ENCODE results near the gene MSANTD4.
"Not testable (repeated sequence)": the region's sequence is repeated elsewhere in the genome, so short reads cannot be mapped to it uniquely, and the experiment has no call there.

MSANTD4 gene

DNA sequence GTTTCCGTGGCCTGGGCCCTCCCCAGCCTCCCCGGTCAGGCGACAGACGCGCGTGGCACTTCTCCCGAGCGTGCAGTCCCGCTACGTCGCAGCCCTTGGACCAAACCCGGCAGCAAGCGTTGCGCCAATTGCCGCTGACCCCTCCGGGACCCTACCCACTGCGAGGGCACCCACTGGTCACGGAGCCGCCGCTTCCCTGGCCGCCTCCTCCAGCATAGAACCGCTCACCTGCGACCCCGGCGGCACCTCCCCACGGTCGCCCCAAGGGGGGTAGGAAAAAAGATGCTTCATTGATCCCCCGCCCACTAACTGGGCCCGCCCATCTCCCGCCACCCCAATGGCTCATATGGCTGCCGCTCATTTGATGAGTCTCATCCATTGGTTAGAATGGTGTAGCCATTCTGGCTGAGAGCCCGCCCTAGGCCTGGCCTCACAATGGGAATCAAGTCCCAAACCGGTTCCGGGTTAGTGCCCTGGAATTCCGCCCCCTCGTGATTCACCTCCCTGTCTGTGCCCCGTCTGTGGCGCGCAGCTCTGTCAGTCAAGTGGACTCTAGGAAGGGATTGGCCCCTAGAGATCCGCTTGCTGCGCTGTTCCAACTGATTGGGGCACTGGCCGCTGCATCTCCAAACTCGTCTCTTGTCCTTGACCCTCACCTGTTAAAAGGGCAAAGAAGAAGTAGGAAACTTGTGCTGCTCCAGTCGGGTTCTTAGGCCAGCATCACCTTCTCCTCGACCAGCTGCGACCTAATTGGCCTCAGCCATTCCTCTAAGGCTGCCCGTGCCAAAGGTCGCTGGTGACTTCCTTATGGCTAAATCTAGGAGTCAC is at the start of gene MSANTD4:
Gene MSANTD4 (minus strand): TSS at position 274 of the 828 bp plus-strand sequence. CDS start 11,323 bp downstream, outside the sequence.
- peak; percentile 99 for DNase-seq (ENCODE audit: low read depth in 2 of 2)

DNA sequence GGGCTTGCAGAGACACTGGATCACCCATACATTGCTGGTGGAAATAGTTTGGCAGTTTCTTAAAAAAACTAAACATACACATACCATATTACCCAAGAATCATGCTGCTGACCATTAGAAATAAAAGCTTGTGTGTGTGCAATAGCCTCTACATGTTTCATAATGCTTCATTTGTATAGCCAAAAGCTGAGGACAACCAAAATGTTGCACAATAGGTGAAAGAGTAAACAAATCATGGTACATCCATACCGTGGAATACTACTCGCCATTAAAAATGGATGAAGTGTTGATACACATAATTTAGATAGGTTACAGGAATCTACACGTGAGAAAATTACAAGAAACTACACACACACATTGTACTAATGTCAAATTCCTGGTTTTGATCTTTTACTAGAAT is 48.6 kb upstream of the MSANTD4 start:
- no peak for DNase-seq (ENCODE audit: low read depth in 2 of 2)

DNA sequence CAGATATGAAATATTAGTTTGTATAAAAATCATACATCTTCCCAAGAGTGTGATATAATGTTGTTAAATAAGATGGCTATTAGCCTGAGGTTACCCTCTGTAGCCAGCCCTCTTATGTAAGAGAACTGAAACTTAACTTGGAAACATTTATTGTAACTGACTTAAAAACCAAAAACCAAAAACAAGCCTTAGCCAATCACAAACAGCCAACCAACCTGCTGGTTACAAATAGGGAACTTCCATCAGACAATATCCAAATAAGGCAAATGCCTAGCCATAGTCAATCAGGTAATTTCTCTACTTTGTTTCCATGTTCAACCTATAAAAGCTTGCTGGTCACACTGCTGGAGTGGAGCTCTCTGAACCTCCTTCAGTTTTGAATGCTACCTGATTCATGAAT is 41.0 kb upstream of the MSANTD4 start:
- DNase-seq (ENCODE audit: low read depth in 2 of 2) = no peak

DNA sequence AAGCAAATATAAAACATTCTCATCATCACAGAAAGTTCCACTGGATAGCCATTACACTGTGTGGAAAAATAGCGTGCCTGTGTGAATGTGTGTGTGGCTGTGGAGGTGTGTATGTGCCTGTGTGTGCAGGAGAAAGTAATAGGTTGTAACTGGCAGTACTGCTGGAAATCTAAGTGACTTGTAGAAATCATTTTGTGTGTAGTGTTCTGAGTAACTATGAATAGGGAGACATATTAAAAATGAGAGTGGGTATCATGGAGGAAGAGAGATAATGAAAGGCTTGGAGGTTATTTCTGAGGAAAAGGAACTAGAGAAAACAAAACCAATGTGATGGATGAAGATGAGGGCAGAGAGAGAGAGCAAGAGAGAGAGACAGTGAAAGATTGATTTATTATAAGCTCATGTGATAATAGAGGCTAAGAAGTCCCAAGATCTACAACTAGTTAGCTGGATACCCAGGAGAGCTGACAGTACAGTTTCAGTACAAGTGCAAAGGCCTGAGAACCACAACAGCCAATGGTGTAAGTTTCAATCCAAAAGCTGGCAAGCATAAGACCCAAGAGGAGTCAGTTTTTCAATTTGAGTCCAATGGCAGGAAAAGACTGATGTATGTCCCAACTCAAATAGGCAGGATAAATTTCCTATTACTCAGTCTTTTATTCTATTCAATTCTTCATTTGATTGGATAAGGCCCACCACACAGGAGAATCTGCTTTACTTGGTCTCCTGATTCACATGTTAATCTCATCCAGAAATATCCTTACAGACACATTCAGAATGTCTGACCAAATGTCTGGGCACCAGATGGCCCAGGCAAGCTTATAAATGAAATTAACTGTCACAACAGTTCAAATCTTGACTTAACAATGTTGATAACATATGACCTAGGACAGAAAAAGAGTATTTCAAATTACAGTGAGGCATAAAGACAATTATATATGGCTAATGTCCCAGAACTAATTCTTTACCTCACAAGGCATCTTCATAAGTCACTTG is 40.2 kb upstream of the MSANTD4 start:
- DNase-seq (ENCODE audit: low read depth in 2 of 2) = no peak

DNA sequence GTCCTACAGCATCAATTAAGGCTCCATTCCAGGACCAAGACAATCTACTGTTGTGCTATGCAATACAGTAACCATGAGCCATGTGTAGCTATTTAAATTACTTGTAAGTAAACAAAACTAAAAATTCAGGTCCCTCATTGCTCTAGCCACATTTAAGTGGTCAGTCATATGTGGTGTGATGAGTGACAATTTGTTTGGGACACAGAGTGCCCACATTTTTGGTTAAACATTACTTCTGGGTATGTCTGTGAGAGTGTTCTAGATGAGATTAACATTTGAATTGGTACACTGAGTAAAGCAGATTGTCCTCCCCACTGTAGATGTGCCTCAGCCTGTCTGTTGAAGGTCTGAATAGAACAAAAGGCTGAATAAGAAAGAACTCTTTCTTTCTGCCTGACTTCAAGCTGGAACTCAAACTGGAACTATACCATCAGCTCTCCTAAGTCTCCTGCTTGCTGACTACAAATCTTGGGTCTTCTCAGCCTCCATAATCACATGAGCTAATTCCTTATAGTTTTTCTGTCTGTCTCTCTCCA is 39.3 kb upstream of the MSANTD4 start:
- no peak for DNase-seq (ENCODE audit: low read depth in 2 of 2)

DNA sequence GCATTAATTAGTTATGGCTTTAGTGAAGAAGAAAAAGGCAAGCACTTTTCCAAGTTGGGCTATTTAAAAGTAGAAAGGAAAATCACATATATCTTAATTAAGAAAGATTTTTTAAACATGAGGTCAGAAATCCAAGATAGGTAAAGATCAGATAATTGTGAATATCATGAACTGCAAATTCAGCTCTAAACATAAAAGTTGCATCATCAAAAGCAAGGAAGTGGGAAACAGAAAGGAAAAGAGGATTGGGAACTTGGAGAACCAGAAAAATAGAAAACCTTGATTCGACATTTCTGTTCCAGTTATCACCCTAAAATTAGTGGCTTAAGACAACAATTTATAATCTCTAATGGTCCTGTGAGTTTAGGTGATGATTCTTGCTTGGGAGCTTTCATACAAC is 37.6 kb upstream of the MSANTD4 start:
- no peak for DNase-seq (ENCODE audit: low read depth in 2 of 2)

DNA sequence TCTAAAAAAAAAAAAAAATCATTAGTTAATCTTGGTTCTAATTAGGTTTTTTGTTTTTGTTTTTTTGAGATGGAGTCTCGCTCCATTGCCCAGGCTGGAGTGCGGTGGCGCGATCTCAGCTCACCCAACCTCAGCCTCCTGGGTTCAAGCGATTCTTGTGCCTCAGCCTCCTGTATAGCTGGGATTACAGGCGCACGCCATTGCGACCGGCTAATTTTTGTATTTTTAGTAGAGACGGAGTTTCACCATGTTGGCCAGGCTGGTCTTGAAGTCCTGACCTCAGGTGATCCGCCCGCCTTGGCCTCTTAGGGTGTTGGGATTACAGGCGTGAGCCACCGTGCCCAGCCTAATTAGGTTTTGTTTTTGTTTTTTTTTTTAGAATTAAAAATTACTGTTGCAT is 36.3 kb upstream of the MSANTD4 start:
- DNase-seq (ENCODE audit: low read depth in 2 of 2) = not testable (repeated sequence)

DNA sequence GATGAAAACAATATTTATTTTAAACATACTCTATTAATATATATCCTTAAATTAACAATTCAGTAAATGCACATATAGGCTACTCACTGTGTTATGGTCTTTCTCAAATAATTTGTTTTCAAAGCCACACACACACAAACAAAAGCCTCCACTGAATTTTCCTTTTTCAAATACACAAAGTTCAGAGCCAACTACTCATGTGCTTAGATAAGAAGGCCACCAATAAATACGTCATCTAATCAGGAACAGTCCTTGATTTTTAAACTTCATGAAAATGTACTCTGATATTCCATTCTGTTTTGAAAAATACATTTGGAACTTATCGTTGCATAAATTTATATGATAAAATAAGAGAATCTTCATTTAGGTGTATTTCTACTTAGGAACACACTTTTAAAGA is 29.1 kb upstream of the MSANTD4 start:
- no peak for DNase-seq (ENCODE audit: low read depth in 2 of 2)

DNA sequence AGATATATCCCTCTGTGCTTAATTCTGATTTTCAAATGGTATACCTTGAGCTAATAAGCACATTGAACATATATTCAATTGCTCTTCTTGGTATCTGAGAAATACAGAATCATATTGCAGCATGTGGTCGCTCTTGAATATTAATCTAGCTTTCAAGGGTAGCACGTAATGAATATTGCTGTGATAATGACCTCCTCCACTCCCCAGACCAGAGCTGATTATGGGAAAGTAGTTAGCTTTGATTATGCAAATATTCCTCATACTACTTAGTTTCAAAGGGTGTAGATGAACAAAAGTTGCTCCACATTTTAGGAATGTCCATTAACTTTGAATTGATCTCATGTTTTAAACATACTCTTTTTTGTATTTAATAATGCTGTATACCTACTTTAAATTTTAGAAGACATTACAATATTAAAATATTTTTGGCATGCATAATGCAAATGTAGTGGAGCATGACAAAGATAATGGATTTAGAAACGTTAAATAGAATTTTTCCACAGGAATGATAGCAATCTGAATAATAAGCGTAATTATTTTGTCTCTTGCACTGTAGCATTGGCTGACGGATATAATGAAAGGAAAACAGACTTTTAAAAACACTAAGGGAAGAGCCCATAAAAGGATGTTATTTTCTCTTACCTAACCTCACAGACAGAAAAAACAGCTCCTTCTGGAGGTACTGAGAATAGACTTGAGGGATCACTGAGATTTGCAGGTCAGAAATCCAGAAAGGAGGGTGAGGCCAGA is 27.9 kb upstream of the MSANTD4 start:
- no peak for DNase-seq (ENCODE audit: low read depth in 2 of 2)

DNA sequence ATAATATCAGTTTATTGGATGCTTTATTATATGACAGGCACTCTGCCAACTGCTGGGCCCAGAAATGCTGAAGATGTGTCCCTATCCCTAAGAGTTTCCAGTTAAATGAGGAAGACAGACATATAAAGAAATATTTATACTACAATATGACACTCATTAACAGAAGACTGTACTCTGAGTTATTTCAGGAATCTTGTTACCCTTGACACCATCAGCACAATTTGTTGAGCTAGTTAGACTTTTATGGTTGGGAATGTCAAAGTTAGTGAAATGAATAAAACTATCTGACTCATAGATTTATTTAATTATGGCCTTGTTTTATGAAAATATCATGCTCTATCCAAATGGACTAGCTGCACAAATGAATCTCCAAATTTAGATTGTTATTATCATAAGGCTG is 25.6 kb upstream of the MSANTD4 start:
- DNase-seq (ENCODE audit: low read depth in 2 of 2) = peak in 1 of 2 experiments; percentile 1

DNA sequence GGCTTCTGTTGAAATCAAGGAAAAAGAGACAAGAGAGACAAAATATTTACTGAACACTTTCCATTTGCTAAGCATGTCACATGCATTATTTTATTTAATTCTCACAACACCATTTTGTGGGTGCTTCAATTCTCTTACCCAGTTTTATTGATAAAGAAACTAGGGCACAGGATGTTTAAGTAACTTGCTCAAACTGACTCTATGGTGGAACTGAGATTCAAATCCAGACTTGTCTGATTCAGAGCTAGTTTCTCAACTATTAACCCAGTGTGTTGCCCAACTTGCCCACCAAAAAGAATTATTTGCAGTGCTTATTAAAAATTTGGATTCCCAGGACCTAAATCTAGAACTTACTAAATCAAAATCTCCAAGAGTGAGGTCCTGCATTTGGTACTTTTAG is 21.5 kb upstream of the MSANTD4 start:
- no peak for DNase-seq (ENCODE audit: low read depth in 2 of 2)

DNA sequence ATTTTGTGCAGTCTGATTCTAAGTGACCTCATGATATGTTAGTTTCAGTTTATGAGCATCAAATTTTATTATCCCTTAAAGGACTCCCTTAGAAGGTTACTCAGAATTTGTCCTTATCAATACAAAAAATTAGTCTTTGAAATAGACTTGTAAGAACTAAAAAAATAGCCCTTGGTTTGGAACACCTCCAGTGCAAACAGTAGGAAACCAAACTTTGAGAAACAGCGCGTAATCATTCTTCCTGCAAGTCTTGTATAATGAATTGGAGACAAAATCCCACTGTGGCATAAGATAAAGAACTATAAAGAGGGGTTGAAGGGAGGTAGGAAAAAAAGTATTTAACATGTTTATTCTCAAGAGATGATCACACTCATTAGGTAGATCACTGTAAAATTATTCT is 10.8 kb upstream of the MSANTD4 start:
- no peak for DNase-seq (ENCODE audit: low read depth in 2 of 2)

DNA sequence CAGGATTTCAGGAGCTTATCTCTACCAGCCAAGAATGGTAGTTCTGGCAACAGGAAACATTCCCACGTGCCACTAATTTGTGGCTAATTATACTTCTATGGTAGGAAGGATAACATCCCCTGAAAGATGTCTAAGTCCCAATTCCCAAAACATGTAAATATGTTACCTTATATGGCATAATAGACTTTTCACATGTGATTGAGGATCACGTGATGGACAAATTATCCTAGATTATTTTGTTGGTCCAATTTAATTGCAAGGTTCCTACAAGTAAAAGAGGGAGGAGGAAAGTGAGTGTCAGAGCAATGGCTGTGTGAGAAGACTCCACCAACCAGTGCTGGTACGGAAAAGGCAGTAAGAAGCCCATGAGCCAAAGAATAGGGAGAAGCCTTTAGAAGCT is 9.9 kb upstream of the MSANTD4 start:
- no peak for DNase-seq (ENCODE audit: low read depth in 2 of 2)

DNA sequence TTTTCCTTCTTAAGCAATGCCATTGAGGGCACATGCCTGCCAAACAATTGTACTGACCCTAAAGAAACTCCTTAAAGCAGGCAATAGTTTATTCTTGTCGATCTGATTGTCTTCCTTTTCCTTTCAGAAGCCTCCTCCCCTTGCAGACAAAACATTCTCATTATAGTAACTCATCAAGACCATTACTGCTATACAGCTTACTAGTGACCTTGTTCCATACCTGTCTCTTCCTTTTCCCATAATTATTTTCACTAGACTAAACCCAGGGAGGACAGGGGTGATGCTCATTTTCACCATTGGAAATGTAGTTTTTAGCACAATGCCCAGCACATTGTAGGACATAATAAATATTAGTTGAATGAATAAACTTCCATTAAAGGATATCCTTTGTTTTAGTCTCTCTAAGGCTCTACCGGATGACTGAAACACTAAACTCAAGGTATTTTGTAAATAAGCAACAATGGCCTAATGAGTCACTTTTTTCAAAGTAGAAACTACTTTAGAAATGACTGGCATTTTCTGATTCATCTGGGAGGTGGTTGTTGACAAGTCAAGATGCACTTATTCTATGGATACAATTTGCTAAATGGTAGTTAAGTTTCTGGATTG is 9.3 kb upstream of the MSANTD4 start:
- DNase-seq (ENCODE audit: low read depth in 2 of 2) = no peak

DNA sequence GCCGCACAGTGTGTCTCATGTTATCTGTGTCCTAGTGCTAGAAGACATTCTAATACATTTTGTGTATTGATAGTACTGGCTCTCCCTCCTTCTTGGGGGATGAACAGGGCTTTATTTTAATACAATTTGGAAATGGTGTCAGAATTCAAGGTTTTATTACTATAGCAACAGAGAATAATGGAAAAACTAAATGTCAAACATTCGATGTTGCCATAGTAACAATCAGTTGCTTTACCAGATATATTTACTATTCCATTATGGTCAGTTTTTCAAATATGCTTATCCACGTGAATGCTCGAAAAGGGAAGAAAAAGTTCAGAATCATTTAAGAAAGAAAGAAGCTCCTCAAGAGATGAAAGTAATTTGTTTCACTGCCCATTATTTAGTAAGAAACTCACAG is 8.6 kb upstream of the MSANTD4 start:
- no peak for DNase-seq (ENCODE audit: low read depth in 2 of 2)

DNA sequence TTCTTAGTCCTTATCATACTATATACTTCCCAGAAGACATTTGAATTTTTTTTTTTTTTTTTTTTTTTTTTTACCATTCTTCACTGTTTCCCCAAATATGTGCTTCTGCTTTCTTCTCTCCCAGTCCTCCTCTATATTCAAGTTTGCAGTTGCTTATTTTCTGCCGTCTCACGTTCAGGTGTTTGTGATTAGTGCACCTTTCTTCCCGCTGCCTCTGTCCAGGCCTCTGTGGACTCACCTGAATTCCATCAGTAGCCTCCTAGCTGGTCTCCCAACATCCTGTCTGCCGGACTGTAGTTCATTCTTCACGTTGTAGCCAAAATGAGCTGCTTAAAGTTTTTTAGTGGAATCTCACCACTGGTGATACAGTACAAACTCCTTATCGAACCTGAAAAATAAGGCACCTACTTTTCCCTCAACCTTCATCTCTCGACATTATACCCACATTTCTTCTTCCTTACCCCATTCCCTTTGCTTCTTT is 795 bp upstream of the MSANTD4 start:
- DNase-seq (ENCODE audit: low read depth in 2 of 2) = no peak

DNA sequence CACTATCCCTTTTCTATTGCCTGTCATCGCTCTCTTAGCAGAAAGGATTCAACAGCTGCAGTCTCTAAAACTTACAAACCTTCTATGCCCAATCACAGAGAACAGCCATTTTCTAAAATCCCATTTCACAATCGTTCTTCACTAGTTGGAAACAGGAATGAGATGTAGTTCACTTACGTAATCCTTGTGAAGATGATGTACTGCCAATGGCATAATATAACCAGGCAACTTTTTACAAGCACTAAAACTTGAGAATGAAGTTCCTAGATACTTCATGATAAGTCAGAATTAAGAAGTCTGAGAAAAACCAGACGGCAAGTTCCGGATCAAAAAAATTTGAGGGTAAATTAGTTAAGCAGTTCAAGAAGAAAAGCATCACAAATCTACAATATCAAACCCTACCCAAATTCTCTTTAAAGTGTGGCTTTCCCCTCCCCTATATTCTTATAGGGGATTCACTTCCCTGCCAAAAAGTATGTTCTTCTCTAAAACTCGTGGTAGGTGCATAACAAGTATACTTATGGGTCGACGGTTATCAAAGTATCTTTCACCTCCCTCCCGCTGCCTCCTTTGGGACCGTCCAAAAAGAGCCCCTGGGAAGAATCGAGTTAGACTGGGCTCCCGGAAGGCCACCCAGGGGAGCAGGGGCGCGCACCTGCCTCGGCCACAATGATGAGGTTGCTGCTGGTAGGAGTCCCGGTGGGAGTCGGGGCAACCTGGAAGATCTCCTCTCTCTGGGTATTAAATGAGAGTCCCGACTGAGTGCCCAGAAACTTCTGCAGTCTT is 666 bp downstream of the MSANTD4 start:
- peak; percentile 22 to 29 for DNase-seq (ENCODE audit: low read depth in 2 of 2)

DNA sequence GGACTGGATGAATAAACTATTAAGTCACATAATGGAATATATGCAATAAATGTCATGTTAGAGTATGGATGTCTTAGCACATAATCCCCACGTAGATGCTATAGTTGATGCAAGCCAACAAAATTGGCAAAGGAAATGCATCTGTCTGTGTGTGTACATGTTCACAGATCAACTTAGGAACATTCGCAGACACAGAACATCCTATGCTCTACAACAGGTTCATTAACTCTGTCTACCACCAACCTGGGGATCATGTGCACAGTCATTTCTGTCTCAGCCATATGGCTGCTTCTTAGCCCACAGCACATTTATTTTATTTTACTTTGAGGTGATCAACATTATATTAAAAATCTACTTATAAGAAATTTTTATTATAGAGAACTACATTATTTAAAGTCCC is 4.9 kb downstream of the MSANTD4 start:
- no peak for DNase-seq (ENCODE audit: low read depth in 2 of 2)

DNA sequence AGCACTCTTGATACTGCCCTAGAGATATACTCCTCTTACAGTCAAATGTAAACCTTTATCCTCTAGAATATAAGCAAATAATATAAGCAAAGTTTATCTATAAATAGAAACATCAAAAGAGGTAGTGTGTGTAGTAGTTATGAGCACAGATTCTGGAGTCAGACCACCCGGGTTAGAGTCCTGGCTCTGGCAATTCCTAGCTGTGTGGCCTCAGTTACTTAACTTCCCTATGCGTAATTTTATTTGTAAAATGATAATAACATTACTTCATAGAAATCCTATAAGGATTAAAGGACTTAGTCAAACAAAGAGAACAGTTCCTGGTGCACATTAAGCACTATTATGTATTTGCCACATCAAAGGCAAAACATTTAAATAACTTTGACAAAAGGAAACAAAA is 7.0 kb downstream of the MSANTD4 start:
- DNase-seq (ENCODE audit: low read depth in 2 of 2) = no peak

DNA sequence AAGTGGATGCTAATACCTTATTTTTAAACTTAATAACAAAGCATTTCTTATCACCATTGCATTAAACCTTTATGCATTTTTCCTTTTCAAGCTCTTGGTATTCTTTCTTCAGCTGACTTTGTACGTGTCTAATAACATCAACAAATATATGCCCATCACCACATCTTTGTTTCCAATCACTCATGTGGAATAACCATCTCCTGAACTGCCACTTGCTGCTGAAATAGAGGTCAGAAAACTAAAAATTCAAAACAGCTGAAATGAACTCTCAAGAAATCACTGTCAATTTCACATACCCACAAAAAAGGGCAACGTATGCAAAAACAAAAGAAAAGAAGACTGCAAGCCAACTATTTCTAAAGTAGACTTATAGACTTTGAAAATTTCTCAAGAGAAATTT is 7.4 kb downstream of the MSANTD4 start:
- no peak for DNase-seq (ENCODE audit: low read depth in 2 of 2)
